Activated T-helper 1 cell treated with anti-CD3 and anti-CD28 coated beads, Interleukin-12 subunit alpha, Interleukin-12 subunit beta, Interleukin-2, Interleukin-4 antibody, amounts not matched to agents 30 ng/mL and 10 ng/mL and 1 ng/mL, durations not matched to agents 14 hours and 24 hours and 36 hours (primary cell): Measurements from ENCODE around the gene NAT16. TPM values are rescaled to one million over a fixed set of nuclear protein-coding genes. Genes with fewer than 3 reads are reported as not detected.

Source experiments
- DNase-seq: peaks from one replicate; pipeline ENCODE4 v3.0.0; 2021; ENCODE audit warnings: low spot score
- H3K27ac Mint-ChIP-seq: one replicate; pipeline ENCODE4 v1.8.0; 2021; ENCODE audit warnings: mild to moderate bottlenecking, mixed read lengths
- H3K27me3 Mint-ChIP-seq: one replicate; pipeline ENCODE4 v1.8.0; 2022; ENCODE audit warnings: mild to moderate bottlenecking, moderate library complexity, mixed read lengths; ENCODE audit not compliant: insufficient read depth
- H3K36me3 Mint-ChIP-seq: one replicate; pipeline ENCODE4 v1.8.0; 2021; ENCODE audit warnings: low read depth, mixed read lengths
- H3K4me1 Mint-ChIP-seq: one replicate; pipeline ENCODE4 v1.8.0; 2021; ENCODE audit warnings: low read depth, mixed read lengths
- H3K4me3 Mint-ChIP-seq: one replicate; pipeline ENCODE4 v1.8.0; 2021; ENCODE audit warnings: mild to moderate bottlenecking, moderate library complexity, mixed read lengths
- H3K9me3 Mint-ChIP-seq: one replicate; pipeline ENCODE4 v1.8.0; 2021; ENCODE audit warnings: mixed read lengths
- intact Hi-C: fragments of 100-400 bp; cut with micrococcal nuclease; formaldehyde crosslinking; loops from one replicate; pipeline ENCODE4 v1.15.1; 2024
- total RNA-seq: library from RNA; stranded (reverse); gene quantifications from 2 replicates; pipeline ENCODE4 v1.2.3, GENCODE V29; 2022

The NAT16 gene
- total RNA-seq, 1 donor from 2014 or later: 0.08 TPM

DNA sequence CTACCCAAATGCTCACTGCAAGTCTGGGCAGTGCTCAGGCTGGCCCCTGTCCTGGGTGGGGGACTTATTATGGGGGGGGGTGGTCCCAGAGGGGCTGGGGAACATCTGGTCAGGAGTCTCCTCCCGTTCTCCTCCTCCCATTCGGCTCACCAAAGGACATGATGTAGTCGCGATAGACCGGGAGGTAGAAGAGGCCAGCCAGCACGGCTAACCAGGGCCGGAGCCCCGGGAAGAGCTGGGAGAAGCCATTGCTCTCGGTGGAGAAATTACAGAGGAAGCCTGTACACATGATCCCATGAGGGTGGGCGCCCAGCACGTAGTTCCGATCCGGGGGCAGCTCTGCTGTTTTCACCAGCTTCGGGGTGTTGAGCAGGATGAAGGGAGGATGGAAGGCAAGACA lies 18.4 kb upstream of the NAT16 start:
- intact Hi-C loops: no loop called here
- no peaks in the 10 kb centered on the region for H3K9me3 Mint-ChIP-seq
- no peak overlapping the region for H3K27ac Mint-ChIP-seq
- no peak overlapping the region for H3K4me3 Mint-ChIP-seq
- H3K36me3 Mint-ChIP-seq: no peaks in the 10 kb centered on the region
- no peaks in the 10 kb centered on the region for H3K4me1 Mint-ChIP-seq
- no peak for DNase-seq
- peaks cover 27% of the 10 kb centered on the region for H3K27me3 Mint-ChIP-seq

DNA sequence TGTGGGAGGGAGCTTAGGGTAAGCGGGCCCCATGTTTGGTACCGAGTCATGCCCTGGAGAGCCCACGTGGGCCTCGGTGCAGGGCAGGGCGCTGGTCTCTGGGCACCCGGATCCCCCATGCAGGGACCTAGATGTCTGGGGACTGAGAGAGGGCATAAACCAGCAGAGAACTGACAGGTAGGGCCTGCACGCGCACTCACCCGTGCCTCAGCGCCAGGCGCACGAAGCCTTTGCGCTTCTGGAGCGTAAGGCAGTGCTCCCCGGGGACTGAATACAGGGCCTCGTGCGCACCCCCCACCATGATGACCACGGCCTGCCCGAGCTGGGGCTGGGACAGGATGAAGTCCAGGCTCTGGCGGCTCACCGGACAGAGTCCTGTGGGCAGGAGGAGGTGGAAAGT lies 17.9 kb upstream of the NAT16 start:
- intact Hi-C loops: no loop called here
- no peaks in the 10 kb centered on the region for H3K9me3 Mint-ChIP-seq

DNA sequence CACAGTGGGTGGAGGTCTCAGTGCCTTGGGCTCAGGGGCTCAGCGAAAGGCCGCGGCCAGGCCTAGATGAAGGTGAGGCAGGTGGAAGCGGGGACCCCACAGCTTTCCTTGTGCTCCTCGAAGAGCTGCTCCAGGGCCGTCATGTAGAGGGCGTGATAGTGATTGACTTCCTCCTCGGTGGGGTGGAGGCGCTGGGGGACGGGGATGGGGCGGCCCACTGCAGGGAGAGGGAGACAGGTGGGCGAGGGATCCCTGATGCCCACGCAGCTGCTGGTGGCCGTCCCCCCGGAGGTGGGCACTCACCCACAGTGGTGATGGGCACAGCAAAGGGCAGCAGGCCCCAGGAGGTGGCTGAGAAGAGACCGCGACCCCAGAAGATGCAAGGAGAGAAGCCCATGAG lies 15.8 kb upstream of the NAT16 start:
- peaks cover 5% of the 10 kb centered on the region for H3K4me1 Mint-ChIP-seq
- intact Hi-C loops: no loop called here
- H3K4me3 Mint-ChIP-seq: no peak overlapping the region
- no peaks in the 10 kb centered on the region for H3K36me3 Mint-ChIP-seq
- no peak for DNase-seq
- peaks cover 18% of the 10 kb centered on the region for H3K27me3 Mint-ChIP-seq
- no peak overlapping the region for H3K27ac Mint-ChIP-seq
- H3K9me3 Mint-ChIP-seq: no peaks in the 10 kb centered on the region

More for the DNA sequence above, 17.9 kb upstream of the NAT16 start:
- Mint-ChIP-seq H3K4me3 (no peak overlapping the region), H3K36me3 (no peaks in the 10 kb centered on the region), H3K27me3 (peaks cover 26% of the 10 kb centered on the region), H3K27ac (no peak overlapping the region), H3K4me1 (no peaks in the 10 kb centered on the region)
- DNase-seq: no peak

DNA sequence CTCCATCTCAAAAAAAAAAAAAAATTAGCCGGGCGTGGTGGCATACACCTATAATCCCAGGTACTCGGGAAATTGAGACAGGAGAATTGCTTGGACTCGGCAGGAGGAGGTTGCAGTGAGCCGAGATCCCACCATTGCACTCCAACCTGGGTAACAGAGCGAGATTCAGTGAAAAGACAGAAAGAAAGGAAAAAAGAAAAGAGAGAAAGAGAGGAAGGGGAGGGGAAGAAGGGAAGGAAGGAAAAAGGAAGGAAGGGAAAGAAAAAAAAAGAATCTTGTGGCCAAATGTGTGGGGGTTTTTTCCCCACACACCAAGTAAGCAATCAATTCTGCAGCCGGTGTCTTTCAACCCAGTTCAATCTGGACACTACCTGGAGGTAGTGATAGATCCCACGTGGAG lies 9.0 kb upstream of the NAT16 start:
- intact Hi-C loops: no loop called here
- Mint-ChIP-seq H3K27ac (no peak overlapping the region), H3K4me3 (no peak overlapping the region)

DNA sequence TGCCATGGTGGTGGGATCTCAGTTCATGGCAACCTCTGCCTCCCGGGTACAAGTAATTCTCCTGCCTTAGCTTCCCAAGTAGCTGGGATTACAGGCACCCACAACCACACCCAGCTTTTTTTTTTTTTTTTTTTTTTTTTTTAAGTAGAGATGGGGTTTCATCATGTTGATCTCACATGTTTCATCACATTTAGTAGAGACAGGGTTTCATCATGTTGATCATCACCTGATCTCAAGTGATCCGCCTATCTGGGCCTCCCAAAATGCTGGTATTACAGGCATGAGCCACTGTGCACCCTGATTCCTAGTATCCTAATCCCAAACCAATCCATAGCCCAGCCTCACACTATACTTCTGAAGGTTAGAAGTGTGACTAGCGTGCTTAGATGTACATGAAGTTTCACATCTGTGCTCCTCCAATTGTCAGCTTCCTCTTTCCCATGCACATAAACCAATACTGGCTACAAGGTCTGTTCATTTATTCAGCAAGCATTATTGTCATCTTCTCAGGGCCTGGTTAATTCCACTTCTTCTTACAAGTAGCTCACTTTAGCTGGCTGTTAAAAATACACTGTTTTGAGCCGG lies 6.8 kb upstream of the NAT16 start:
- intact Hi-C loops: no loop called here
- no peaks in the 10 kb centered on the region for H3K9me3 Mint-ChIP-seq
- H3K27ac Mint-ChIP-seq: no peak overlapping the region
- H3K27me3 Mint-ChIP-seq: peaks cover 17% of the 10 kb centered on the region
- no peak for DNase-seq
- no peaks in the 10 kb centered on the region for H3K36me3 Mint-ChIP-seq
- no peak overlapping the region for H3K4me3 Mint-ChIP-seq
- peaks cover 9% of the 10 kb centered on the region for H3K4me1 Mint-ChIP-seq

More for the DNA sequence above, 9.0 kb upstream of the NAT16 start:
- Mint-ChIP-seq H3K27me3 (peaks cover 12% of the 10 kb centered on the region), H3K4me1 (peaks cover 5% of the 10 kb centered on the region), H3K9me3 (no peaks in the 10 kb centered on the region), H3K36me3 (no peaks in the 10 kb centered on the region)
- DNase-seq: no peak

DNA sequence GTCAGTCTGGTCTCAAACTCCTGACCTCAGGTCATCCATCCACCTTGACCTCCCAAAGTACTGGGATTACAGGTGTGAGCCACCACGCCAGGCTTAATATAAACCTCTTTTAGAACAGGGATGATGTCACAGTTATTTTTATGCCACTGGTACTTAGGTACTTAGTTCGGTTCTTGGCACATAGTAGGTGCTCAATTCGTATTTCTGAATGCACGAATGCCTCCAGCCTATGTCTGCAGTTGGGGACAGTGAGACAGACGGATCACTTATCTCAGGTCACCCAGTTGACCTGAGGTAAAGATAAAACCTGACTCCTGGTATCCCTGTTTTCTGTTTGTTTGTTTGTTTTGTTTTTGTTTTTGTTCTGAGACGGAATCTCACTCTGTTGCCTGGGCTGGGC lies 6.1 kb upstream of the NAT16 start:
- intact Hi-C loops: no loop called here
- H3K4me1 Mint-ChIP-seq: peaks cover 9% of the 10 kb centered on the region
- H3K36me3 Mint-ChIP-seq: no peaks in the 10 kb centered on the region
- H3K27ac Mint-ChIP-seq: no peak overlapping the region
- no peaks in the 10 kb centered on the region for H3K9me3 Mint-ChIP-seq
- H3K4me3 Mint-ChIP-seq: no peak overlapping the region
- H3K27me3 Mint-ChIP-seq: peaks cover 20% of the 10 kb centered on the region
- DNase-seq: no peak

DNA sequence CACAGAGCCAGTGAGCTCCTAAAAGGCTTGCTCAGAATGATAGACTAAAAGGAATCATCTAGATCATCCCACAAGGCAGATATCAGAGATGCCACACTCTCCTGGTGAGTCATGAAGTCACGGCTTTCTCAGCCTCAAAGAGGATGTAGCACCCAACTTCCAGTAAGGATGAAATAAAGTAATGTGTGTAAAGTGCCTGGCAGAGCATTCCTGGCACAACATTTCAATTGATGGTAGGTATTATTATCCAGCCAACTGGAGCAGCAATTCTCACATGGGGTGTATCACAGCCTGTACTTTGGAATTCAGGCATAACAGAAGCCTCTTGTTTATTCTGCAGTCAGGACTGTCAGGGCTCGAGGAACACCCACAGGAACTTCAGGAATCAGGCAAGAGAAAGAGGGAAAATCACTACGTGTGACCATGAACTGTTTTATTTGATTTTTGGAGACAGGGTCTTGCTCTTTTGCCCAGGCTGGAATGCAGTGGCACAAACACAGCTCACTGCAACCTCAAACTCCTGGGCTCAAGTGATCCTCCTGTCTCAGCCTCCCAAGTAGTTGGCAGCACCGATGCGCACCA lies 5.3 kb upstream of the NAT16 start:
- Mint-ChIP-seq H3K4me1 (peaks cover 9% of the 10 kb centered on the region), H3K36me3 (no peaks in the 10 kb centered on the region), H3K4me3 (no peak overlapping the region), H3K9me3 (no peaks in the 10 kb centered on the region), H3K27ac (no peak overlapping the region), H3K27me3 (peaks cover 27% of the 10 kb centered on the region)
- intact Hi-C loops: no loop called here
- no peak for DNase-seq

DNA sequence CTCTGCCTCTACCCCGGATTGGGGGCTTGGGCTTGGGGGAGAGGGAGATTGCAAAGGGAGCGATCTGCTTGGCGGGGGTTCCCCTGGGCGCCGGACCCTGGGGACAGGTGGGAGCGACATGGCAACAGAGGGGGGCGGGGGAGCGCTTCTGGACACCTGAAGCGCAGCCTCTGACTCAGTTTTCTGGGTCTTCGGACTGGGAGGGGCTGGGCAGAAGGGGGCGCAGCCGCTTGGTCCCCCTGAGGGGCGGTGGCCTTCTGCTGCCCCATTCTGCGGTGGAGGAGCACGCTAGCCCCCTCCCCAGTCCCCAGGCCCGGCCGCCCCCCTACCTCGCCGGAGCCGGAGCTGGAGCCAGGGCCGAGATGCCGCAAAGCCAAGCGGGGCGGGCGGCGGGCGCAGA lies 380 bp downstream of the NAT16 start:
- Mint-ChIP-seq H3K27ac (no peak overlapping the region), H3K4me3 (no peak overlapping the region), H3K9me3 (no peaks in the 10 kb centered on the region), H3K27me3 (peaks cover 63% of the 10 kb centered on the region), H3K36me3 (no peaks in the 10 kb centered on the region), H3K4me1 (peaks cover 9% of the 10 kb centered on the region)
- intact Hi-C loops: loop anchor here (10.0 kb wide), 2 partner anchors 125 to 215 kb away; partner anchors contain the start of gene MUC12
- no peak for DNase-seq

DNA sequence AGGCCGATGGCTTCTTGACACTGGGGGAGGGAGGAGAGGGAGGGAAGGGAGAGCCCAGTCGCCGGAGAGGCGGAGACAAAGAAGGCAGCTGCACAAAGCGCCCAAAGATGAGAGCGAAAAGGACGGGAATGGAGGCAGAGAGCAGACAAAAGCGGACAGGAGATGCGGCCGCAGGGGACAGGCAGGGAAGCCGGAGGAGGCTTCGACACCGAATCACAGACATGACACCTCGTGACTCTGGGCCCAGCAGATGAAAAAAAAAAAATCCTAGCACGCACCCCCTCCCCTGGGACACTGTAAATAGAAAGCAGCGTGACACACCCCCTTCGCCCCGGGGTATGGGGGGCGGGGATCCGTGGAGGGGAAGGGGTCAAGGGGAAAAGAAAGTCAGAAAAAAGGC lies 976 bp downstream of the NAT16 start:
- no peak for DNase-seq
- Mint-ChIP-seq H3K27ac (no peak overlapping the region), H3K27me3 (peaks cover 68% of the 10 kb centered on the region), H3K4me3 (no peak overlapping the region), H3K9me3 (no peaks in the 10 kb centered on the region), H3K36me3 (no peaks in the 10 kb centered on the region), H3K4me1 (peaks cover 15% of the 10 kb centered on the region)
- intact Hi-C loops: loop anchor here (10.0 kb wide), 2 partner anchors 126 to 214 kb away; partner anchors contain the start of gene MUC12

DNA sequence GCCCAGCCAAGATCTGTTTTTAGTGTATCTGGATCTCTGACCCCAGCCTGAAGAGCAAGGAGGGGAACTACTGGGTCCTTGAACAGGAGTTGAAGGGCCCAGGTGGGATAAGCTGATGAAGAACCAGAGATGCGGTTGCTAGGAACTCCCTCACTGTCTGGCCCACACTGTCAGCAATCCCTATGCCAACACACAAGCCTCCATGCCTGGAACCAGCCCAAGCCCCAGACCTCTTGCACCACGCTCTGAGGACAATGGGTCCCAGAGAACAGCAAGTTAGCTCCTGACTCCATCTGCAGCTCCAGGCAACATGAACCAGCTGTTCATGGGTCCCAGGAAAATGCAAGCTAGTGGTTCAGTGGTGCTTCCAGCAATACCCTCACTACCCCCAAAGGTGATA lies 2.4 kb downstream of the NAT16 start:
- DNase-seq: no peak
- no peak overlapping the region for H3K4me3 Mint-ChIP-seq
- H3K27ac Mint-ChIP-seq: no peak overlapping the region
- intact Hi-C loops: loop anchor here (10.0 kb wide), 2 partner anchors 127 to 213 kb away; partner anchors contain the start of gene MUC12
- peaks cover 79% of the 10 kb centered on the region for H3K27me3 Mint-ChIP-seq
- no peaks in the 10 kb centered on the region for H3K9me3 Mint-ChIP-seq
- H3K36me3 Mint-ChIP-seq: no peaks in the 10 kb centered on the region
- peaks cover 18% of the 10 kb centered on the region for H3K4me1 Mint-ChIP-seq

DNA sequence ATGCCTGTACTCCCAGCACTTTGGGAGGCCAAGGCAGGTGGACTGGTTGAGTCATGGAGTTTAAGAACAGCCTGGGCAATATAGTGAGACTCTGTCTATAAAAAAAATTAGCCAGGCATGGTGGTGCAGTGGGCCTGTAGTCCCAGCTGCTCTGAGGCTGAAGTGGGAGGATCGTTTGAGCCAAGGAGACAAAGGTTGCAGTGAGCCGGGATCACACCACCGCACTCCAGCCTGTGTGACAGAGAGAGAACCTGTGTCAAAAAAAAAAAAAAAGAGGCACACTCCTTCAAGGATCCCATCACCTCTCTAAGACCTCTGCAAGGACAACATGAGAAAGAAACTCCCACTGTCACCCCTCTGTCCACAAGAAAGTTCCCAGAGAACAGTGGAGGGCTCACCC lies 4.4 kb downstream of the NAT16 start:
- peaks cover 24% of the 10 kb centered on the region for H3K4me1 Mint-ChIP-seq
- intact Hi-C loops: loop anchor here (10.0 kb wide), 2 partner anchors 129 to 211 kb away; partner anchors contain the start of gene MUC12
- no peaks in the 10 kb centered on the region for H3K36me3 Mint-ChIP-seq
- no peak for DNase-seq
- H3K27ac Mint-ChIP-seq: no peak overlapping the region
- peaks cover 79% of the 10 kb centered on the region for H3K27me3 Mint-ChIP-seq
- H3K9me3 Mint-ChIP-seq: no peaks in the 10 kb centered on the region
- H3K4me3 Mint-ChIP-seq: no peak overlapping the region

DNA sequence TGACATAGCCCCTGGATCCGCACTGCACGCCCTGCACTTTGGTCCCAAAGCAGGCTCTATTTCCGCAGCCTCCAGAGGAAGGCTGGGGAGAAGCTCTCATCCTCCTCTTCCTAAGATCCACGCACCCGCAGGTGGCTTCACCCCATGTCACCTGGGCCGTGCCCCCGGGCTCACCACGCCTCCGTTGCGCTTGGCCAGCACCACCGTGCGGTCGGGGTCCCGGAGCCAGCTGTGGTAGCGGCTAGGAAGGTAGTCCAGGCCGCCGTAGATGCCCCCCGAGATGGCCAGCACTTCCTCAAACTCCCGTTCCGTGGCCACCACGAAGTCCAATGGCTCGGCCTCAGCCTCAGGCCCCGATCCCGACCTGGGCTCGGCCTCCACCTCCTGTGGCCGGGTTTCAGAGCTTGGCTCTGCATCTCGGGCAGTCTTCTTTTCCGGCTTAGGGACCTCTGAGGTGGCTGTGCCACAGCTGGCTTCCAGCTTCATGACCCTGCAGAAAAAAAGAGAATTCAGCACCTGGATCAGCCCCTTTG lies 5.7 kb downstream of the NAT16 start:
- DNase-seq: no peak
- H3K36me3 Mint-ChIP-seq: no peaks in the 10 kb centered on the region
- H3K27me3 Mint-ChIP-seq: peaks cover 85% of the 10 kb centered on the region
- peak overlapping the region; percentile 65 for H3K4me3 Mint-ChIP-seq
- H3K9me3 Mint-ChIP-seq: no peaks in the 10 kb centered on the region
- intact Hi-C loops: loop anchor here (1.0 to 10.0 kb wide), 4 partner anchors 8 to 210 kb away; partner anchors contain the start of genes MUC12 and VGF
- H3K27ac Mint-ChIP-seq: no peak overlapping the region
- peaks cover 34% of the 10 kb centered on the region for H3K4me1 Mint-ChIP-seq

DNA sequence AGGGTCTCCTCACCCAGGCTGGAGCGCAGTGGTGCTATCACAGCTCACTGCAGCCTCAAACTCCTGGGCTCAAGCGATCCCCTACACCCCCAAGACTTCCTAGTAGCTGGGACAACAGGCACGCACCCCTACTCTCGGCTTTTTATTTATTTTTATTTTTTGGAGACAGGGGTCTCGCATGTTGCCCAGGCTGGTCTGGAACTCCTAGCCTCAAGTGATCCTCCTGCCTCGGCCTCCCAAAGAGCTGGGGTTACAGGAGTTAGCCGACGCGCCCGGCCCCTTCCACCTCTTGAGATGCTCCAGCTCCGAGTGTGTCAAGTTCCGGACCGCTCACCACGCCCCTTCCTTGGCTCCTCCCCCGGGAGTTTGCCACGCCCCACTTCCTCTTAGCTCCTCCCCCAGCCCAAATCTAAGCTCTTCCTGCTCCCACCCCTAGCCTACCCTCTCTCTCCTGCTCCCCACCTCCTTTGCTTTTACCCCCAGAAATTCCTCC lies 6.3 kb downstream of the NAT16 start:
- intact Hi-C loops: loop anchor here (1.0 to 10.0 kb wide), 4 partner anchors 8 to 209 kb away; partner anchors contain the start of genes MUC12 and VGF
- H3K9me3 Mint-ChIP-seq: no peaks in the 10 kb centered on the region
- peak; percentile 69 for DNase-seq
- peaks cover 85% of the 10 kb centered on the region for H3K27me3 Mint-ChIP-seq
- no peak overlapping the region for H3K27ac Mint-ChIP-seq
- peak overlapping the region; percentile 65 for H3K4me3 Mint-ChIP-seq
- H3K4me1 Mint-ChIP-seq: peaks cover 40% of the 10 kb centered on the region
- no peaks in the 10 kb centered on the region for H3K36me3 Mint-ChIP-seq
